GM18907 (cell line): ENCODE measurements around the gene YIPF1.
"Not testable (repeated sequence)": the region's sequence is repeated elsewhere in the genome, so short reads cannot be mapped to it uniquely, and the experiment has no call there.

ENCODE experiments used
- ATAC-seq: cut with Tn5 transposase; IDR thresholded peaks from one replicate; pipeline ENCODE4 v1.9.1; 2021; ENCODE audit warnings: mild to moderate bottlenecking, moderate library complexity; ENCODE audit not compliant: unreplicated experiment

Gene YIPF1

GRCh38 chr1:53895421-53895820, 5.8 kb upstream of the YIPF1 start:
- no peak for ATAC-seq

DNA sequence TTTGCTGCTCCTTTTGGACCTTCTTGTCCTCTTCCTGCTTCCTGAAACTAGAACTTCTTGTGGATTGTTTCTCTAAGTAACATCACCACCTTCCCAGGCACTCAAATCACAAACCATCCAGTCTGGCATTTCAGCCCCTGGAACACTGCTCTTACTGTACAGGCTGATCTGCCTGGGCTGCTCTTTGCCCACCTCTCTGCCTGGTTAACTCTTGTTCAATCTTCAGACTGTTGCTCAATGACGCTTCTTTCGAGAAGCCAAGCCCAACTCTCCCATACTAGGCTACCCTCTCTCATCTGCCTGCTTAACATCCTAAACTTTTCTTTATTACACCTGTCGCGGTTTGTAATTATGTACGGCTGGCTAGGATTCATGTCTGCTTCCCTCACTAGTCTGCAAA, 5.0 kb upstream of the YIPF1 start:
- no peak for ATAC-seq

DNA sequence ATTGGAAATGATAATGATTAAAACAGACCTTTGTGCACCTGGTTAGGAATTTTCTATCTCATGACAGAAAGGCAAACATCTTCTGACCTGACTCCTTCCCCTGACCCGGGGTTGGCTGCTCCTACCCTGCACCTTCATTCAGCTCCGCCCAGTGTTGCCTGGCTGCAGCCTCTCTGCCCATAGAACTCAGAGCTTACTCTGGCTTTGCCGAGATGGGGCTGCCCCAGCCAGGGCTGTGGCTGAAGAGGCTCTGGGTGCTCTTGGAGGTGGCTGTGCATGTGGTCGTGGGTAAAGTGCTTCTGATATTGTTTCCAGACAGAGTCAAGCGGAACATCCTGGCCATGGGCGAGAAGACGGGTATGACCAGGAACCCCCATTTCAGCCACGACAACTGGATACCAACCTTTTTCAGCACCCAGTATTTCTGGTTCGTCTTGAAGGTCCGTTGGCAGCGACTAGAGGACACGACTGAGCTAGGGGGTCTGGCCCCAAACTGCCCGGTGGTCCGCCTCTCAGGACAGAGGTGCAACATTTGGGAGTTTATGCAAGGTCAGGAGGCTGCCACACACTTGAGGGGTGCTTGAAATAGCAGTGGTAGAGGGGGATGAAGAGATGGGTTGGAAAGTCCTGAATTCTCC, 4.5 kb upstream of the YIPF1 start, which contains the start of gene DIO1:
DIO1 (plus strand) TSS at position 189 of the 638 bp plus-strand sequence; CDS start at position 213, 24 bp downstream.
- no peak for ATAC-seq

- no peak for ATAC-seq
These were observed 3.3 kb upstream of the YIPF1 start for GRCh38 chr1:53892911-53893310.

DNA sequence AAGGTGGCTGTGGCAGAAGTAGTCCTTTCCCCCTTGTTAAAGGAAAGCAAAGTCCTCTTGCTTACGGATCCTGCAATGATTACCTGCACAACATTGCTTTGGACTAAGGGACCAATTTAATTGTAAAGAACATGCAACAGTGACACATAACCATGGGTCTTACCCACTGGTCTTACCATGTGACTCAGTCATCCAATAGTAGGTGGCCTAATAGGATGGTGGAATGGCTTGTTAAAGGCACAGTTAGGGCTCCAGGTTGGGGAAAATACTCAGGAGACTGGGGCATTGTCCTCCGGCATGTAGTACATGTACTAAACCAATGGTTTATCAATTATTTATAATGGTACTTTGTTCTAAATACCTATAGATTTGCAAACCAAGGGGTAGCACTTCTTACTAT, 2.1 kb upstream of the YIPF1 start:
- no peak for ATAC-seq

DNA sequence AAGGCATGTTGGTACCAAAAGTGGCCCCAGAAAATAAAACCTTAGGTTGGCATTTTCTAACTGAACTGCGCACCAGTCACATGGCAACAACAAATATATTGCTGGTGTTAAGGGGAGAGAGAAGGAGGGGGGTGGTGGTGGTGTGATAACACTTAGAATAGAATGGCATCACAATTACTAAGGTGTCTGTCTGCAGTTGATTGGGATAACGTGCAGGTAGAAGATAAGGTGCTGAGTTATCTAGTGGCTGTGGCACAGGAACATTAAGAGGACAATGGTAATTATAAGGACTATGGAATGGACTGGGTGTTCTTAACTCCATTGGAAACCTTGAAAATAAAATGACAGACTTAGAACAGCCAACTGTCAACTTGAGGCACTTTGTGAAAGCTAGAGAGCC, 1.4 kb upstream of the YIPF1 start:
- no peak for ATAC-seq

DNA sequence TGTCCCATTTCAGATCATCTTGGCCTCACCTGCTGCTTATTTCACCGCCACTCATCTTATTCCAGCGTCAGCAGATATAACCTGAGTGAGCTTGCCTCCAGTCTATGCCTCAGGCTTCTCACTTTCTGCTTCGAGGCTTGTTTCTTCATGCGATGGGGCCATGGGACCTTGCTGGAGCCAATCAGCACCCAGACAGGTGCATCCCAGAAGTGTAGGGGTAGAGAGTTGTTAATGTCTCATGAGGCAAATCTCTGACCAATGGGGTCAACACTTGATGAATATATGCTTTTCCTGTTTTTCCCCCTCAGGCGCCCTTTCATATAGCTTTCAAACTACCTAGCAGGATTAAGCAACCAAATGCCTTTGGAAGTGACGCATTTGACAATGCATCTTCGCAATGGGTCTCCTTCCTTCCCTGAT, 935 bp upstream of the YIPF1 start:
- ATAC-seq = peak; percentile 4

DNA sequence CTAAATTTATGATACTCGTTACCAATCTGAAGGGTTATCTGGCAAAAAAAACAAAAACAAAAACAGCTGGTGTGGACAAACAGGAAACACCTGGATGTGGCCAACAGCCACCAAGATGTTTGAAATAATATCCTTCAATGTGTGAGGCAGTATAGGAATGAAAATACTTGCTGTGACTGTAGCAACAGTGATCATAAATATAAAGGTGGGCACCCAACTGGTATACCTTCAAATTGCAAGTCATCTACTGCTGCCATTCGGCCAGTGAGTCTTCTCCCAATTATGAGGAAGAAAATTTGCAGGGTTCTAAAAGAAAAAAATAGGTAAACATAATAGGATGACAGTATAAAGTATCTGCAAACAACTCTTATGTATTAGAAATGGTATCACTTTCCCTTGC, 916 bp downstream of the YIPF1 start:
- ATAC-seq = no peak

GRCh38 chr1:53883600-53883999, 6.0 kb downstream of the YIPF1 start:
- not testable (repeated sequence) for ATAC-seq

DNA sequence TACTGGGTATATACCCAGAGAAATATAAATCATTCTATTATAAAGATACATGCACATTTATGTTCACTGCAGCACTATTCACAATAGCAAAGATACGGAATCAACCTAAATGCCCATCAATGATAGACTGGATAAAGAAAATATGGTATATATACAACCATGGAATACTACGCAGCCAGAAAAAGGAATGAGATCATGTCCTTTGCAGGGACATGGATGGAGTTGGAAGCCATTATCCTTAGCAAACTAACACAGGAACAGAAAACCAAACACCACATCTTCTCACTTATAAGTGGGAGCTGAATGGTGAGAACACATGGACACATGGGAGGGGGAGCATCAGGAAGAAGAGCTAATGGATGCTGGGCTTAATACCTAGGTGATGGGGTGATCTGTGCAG, 7.7 kb downstream of the YIPF1 start:
- ATAC-seq = not testable (repeated sequence)

DNA sequence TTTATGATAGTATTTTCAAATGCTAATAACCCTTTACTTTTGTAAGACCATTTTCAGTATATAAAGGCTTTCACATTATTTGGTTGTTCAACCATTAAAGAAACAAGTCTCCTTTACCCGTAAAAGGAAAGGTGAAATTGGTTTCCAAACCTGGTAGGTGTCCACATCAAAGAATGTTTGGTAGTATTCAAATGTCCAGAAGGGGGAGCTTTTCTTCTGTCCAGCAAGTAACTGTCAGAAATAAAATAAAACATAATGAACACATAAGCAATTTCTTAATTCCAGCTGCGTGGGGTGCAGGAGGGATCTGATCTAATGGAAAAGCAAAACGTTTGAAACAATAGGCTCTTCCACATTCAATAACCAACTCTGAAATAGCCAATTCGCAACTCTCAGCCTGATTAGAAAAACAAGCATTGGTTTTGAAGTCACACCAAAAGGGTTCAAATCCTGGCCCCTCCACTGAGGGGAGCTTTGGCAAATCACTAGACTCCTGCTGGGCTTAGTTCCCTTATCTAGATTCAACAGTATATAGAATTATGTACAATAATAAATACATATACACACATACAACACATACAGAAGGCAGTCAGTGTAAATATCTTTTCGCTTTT, 11.0 kb downstream of the YIPF1 start:
- no peak for ATAC-seq

GRCh38 chr1:53875150-53875549, 14.4 kb downstream of the YIPF1 start:
- ATAC-seq = not testable (repeated sequence)

GRCh38 chr1:53871773-53872484, 17.7 kb downstream of the YIPF1 start:
- no peak for ATAC-seq

GRCh38 chr1:53871221-53871620, 18.4 kb downstream of the YIPF1 start:
- ATAC-seq = no peak

DNA sequence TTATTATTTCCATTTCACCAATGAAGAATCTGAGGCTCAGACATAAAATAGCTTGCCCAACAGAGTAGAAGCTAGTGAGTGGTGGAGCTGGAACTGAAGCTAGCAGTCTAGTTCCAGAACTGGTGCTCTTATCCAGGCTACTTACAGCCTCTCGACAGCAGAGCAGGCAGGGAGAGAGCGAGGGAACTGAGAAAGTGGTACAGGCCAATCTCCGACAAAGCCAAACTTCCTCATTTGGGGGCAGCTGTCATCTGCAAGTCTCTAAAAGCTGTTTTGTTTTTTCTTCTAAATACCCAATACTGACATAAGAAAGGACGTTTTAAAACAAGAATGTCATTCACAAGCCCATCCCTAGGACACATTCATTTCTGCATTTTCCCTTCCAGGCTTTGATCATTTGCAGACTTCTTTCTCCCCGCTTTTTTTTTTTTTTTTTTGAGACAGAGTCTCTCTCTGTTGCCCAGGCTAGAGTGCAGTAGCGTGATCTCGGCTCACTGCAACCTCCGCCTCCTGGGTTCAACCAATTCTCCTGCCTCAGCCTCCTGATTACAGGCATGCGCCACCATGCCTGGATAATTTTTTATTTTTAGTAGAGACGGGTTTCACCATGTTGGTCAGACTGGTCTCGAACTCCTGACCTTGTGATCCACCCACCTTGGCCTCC, 20.0 kb downstream of the YIPF1 start:
- no peak for ATAC-seq

DNA sequence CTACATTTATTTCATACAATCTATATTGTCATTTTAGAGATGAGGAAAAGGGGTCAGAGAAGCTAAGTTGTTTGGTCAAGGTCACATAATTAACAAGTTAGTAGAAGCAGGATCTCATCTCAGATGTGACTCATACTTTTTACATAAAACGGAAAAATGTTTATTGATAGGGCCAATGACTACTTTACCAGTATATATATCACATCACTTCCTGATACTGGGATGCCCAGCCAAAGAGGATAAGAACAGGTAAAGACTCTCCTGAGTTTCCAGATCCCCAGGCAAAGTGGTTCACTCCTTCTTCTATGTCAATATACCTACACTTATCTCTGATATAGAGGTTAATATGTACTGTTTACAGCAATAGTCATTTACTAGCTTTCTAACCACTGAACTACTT, 21.0 kb downstream of the YIPF1 start:
- no peak for ATAC-seq

DNA sequence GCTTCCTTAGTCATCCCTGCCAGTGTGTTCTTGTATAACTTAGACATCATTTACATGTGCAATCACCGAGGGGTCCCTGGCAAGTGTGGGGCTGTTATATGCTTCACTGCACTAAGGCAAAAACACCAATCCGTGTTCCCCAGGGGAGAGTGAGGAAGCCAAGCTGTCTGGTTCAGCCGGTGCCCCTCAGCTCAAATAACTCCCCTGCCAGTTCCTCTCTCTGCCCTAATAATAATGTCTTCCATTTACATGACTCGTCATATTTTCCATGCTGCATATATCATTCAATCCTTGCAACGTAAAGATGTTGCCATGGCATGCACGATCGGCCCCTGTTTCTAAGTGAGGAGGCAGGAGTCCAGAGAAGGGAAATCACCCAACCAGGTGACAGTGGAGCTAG, 27.1 kb downstream of the YIPF1 start:
- no peak for ATAC-seq

GRCh38 chr1:53860967-53861411, 28.6 kb downstream of the YIPF1 start:
- no peak for ATAC-seq

DNA sequence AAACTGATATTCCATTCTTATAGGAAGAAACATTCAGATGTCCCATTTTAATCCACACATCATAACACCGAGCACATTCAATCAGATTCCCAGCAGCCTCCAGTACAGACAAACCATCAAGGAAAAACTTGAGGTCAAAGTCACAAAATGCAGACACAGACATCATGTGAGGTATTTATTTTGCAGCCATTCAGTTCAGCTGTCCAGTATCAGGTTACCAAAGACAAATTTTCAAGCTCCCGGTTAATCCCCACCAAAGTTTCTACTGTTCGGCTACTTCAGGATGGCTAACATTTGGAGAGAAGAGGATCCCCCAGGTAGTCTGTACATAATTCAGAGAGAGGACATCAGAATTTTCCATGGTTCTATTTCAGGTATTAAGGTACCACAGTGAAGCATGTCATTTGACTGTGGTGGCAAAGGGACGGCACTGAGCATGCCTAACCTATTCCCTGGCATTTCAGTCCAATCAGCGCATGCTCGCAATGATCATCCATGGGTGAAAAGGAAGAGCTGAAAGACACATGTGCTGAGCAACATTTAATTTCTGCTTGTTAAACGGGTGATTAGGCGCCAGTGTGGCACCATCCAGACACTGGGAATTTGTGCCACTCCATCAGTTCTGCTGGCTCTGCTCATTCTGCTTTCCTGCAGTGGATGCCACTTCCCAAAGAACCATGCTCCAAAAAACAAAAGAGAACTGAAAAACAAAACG, 37.9 kb downstream of the YIPF1 start:
- no peak for ATAC-seq

DNA sequence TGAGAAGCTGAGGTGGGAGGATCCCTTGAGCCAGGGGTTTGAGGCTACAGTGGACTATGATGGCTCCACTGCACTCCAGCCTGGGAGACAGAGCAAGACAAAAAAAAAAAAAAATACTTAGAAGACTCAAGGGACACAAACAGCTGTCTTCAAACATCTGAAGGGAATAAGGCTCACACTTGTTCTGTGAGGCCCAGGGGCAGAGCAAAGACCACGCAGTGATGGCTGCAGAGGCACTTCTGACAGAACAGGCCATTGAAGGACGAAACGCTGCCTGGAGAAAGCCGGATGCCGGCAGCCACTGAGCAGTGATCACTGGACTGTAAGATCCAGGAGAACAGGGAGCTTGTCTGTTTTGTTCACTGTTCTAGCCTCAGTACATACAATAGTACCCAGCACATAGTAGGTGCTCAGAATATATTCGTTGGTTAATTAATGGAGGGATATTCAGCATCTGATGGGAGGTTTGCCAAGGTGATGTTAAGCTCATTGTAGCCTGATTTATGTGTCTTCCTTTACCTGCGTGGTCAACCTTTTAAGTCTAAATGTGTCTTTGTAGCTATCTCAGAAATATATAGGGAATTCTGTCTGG, 39.4 kb downstream of the YIPF1 start:
- ATAC-seq = no peak

GRCh38 chr1:53847980-53848379, 41.6 kb downstream of the YIPF1 start:
- ATAC-seq = no peak
